ENCODE results near the gene NUCB1.
"Not testable (repeated sequence)": the region's sequence is repeated elsewhere in the genome, so short reads cannot be mapped to it uniquely, and the experiment has no call there.

The NUCB1 gene

GRCh38 chr19:48899781-48900476 lies at the start of gene NUCB1:
TSS of gene NUCB1 (plus strand) at chr19:48900312. CDS start at chr19:48900797, 485 bp downstream.
- DNase-seq = peak; percentile 99

GRCh38 chr19:48852292-48852691 lies 47.8 kb upstream of the NUCB1 start:
- no peak for DNase-seq

DNA sequence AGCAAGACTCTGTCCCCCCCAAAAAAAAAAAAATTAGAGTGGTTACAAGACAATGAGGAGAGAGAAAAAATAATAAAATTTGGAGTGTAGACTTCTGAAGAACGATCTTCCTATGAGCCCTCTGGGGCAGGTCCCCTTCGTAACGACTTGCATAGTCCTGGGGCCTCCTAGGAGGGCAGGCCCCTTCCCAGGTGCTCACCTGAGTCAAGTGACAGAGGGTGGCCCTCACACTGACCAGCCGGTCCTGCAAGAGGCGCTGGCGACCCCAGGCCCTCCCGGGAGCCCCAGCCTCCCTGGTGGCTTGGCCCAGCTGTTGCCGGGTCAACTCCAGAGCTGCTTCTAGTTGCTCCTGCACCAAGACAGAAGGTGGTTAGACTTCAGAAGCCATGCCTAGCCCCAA lies 46.6 kb upstream of the NUCB1 start:
- DNase-seq = no peak

DNA sequence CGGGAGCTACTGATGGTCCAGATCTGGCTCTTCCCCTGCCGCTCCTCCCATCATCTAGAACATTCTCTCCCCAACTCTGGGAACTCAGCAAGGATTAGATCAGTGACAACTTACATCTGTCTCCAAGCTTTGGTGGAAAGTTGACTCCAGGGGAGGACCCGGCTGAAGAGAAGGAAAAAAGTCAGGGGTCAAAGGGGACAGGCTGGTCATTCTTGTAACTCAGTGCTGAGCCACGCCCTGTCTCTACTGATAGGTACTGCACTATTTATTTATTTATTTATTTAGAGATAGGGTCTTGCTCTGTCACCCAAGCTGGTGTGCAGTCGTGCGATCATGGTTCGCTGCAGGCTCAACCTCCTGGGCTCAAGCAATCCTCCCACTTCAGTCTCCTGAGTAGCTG lies 46.0 kb upstream of the NUCB1 start:
- no peak for DNase-seq

GRCh38 chr19:48856921-48857320 lies 43.2 kb upstream of the NUCB1 start:
- DNase-seq = no peak

DNA sequence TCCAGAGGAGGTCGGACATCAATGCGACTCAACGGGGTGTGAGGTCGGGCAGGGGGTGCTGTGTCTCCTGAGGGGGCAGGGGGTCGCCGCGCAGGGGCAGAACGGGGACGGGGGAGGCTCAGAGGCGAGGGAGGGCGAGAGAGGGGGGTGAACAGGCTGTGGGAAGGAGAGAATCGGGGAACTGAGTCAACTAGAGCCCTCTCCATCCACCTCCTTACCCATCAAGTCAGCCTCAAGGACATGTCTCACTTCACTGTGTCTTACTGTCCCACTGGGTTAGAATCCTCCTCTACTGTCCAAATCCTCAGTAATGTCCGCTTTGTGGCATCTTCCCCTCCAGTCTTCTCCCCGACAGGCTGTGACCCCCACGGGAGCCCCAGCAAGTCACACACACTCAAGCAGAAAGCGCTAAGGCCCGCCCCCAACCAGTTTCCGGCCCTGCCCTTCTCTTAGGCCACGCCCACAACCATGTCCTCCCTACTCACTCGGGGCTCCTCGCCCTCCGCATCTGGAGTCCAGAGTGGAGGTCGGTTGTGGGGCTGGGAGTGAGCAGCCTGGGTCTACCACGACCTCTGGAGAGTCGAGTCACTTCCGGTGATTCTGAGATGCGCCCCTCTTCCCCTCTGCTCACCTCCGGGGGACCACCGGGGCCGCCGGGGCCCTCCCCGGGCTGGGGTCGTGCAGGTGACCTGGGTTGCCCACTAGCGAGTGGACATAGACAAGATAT lies 41.0 kb upstream of the NUCB1 start:
- DNase-seq = no peak

- DNase-seq = no peak
These were observed 40.2 kb upstream of the NUCB1 start for GRCh38 chr19:48859711-48860572.

GRCh38 chr19:48861313-48861712 lies 38.8 kb upstream of the NUCB1 start:
- no peak for DNase-seq

- no peak for DNase-seq
These were observed 37.3 kb upstream of the NUCB1 start for GRCh38 chr19:48862827-48863226.

DNA sequence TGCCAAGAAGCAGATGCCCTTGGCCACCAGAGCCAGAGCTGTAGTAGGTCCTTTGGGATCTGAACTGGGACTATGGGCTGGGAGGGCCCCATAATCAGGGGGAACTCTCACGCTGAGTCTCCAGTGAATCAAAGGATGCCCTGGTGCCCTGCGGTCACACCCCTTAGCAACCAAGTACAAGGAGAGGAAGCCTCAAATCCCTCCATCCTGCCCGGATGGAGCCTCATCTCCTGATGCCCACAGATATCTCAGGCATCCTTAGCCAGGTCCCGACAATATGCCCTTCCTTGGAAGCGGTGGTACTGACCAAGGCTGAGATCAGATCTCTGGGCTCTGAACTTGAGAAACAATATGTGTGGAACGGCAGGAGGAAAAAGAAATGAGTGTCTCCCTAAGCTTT lies 33.4 kb upstream of the NUCB1 start:
- no peak for DNase-seq

DNA sequence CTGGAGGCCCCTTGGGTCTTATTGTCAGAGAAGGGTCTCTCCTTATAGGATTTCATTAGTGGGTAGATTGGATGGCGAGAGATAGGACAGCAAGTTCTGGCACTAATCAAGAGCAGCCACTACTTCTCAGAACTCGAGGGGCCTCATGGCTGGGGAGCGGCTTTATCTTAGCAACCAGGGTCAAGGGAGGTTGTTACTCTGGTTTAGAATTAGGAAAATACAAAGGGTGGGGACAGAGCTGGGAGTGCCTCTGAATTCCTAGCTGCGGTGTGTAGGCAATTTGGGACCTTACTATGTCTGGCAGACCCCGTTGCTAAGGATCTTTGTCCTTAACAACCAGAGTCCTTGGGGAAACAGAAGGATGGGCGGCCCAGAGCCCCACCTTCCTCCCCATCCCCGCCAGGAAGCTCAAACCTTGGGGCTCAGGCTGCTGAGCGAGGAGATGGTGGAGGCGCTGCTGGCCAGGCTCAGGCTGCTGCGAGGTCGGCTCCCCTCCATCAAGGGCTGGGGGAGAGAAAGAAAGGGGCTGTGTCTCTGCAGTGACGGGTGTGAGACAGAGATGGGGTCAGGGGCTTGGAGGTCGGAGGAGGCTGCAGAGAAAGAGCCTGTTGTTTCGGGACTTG lies 32.9 kb upstream of the NUCB1 start:
- DNase-seq = no peak

GRCh38 chr19:48867746-48868113 lies 32.4 kb upstream of the NUCB1 start:
- DNase-seq = no peak

DNA sequence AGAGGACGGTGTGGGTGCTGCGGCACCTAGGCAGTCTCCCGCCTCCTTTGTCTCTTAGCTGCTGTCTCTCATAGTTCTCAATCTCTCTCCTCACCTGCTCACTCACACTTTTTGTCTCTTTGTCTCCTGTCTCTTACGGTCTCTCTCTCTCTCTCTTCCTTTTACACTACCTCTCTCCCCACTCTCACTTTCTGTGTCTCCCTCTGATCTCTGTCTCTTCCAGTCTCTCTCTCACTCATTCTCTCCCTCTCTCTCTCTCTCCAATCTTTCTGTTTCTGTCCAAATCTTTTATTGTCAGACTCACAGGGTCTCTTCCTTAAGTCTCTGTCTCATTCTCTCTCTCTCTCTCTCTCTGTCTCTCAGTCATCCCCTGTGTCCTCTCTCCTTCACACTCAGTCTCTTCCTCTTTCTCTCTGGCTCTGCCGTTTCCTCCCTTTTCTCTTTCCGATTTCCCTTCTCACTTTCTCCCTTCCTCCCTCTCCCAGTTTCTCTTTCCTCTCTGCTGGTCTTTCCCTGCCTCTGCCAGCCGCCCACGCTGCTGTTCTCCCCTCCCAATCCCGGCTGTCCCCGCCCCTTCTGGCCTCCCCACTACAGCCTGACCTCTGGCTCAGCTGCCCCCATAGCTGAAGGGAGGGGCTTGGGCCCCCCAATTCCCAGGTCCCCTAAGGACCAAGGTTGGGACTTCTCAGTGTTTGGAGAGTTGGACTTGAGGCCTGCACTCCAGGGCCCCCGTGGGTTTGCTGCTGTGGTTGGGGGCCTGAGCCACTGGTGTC lies 31.8 kb upstream of the NUCB1 start, which contains the start of gene PLEKHA4:
TSS of gene PLEKHA4 (minus strand) at position 504 of the 773 bp plus-strand sequence. CDS start 997 bp downstream, outside the sequence.
- peak; percentile 56 for DNase-seq

- DNase-seq = no peak
These were observed 30.1 kb upstream of the NUCB1 start for GRCh38 chr19:48870048-48870447.

DNA sequence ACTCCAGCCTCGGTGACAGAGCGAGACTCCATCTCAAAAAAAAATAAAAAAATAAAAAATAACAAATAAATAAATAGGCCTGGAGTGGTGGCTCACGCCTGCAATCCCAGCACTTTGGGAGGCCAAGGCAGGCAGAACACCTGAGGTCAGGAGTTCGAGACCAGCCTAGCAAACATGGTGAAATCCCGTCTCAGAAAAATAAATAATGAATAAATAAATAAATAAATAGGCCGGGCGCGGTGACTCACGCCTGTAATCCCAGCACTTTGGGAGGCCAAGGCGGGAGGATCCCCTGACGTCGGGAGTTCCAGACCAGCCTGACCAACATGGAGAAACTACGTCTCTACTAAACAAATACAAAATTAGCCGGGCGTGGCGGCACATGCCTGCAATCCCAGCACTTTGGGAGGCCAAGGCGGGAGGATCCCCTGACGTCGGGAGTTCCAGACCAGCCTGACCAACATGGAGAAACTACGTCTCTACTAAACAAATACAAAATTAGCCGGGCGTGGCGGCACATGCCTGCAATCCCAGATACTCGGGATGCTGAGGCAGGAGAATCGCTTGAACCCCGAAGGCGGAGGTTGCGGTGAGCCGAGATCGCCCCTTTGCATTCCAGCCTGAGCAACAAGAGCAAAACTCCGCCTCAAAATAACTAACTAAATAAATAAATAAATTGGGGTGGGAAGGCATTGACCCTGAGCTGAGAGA lies 28.5 kb upstream of the NUCB1 start:
- not testable (repeated sequence) for DNase-seq

DNA sequence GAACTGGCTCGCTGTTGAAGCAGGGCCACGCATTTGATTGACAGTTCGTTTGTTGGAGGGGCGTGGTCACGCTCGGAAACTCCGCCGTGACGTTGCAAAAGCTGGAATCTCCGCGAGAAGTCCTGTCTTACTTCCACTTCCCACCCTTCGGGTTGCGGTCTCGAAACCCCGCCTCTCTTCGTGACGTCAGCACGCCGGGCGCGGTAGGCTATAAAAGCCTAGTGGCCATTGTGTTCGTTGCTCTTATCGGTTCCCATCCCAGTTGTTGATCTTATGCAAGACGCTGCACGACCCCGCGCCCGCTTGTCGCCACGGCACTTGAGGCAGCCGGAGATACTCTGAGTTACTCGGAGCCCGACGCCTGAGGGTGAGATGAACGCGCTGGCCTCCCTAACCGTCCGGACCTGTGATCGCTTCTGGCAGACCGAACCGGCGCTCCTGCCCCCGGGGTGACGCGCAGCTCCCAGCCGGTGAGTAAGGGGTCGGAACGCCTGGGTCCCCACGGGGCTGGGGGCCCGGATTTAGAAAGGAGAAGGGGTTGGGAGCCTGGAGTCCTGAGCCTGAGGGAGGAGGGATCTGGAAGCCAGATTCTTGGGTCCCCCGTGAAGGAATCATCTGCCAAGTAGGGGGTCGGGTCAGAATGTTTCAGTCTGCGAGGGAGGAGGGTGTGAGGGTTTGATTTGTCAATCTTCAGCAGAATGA lies 27.8 kb upstream of the NUCB1 start, which contains the start of gene PPP1R15A:
TSS of gene PPP1R15A (plus strand) at position 240 of the 702 bp plus-strand sequence. CDS start 813 bp downstream, outside the sequence.
- DNase-seq = peak; percentile 97

GRCh38 chr19:48872884-48873475 lies 27.1 kb upstream of the NUCB1 start:
- peak; percentile 93 for DNase-seq

GRCh38 chr19:48873476-48874302 lies 26.4 kb upstream of the NUCB1 start:
- DNase-seq = no peak
